NT2/D1 (cell line): ENCODE measurements around the gene MSANTD7.

Experiments used
- SUZ12 ChIP-seq: IDR thresholded peaks from 2 replicates; pipeline ENCODE4 v1.6.1; 2011; ENCODE audit not compliant: insufficient read length, insufficient read depth; ENCODE audit errors: extremely low read depth
- YY1 ChIP-seq: IDR thresholded peaks from 2 replicates; pipeline ENCODE4 v1.6.1; 2011; ENCODE audit not compliant: insufficient read length, insufficient read depth
- ZNF274 ChIP-seq: IDR thresholded peaks from 2 replicates; pipeline ENCODE4 v1.6.1; 2011; ENCODE audit warnings: mild to moderate bottlenecking, low read depth, low read length

GRCh38 chr10:14812271-14812670, 25.8 kb upstream of the MSANTD7 start:
- TF ChIP-seq SUZ12 = no peak
- no peak for TF ChIP-seq YY1
- TF ChIP-seq ZNF274 = no peak
